Heart right ventricle (tissue), 16 donors: ENCODE measurements around the gene KRTDAP. TPM values are rescaled to one million over a fixed set of nuclear protein-coding genes. Genes with fewer than 3 reads are reported as not detected.

Experiments used
- ATAC-seq, 8 donors: fragments of 200-7000 bp; cut with Tn5 transposase; one replicate each; pipeline ENCODE4 v1.9.1; 2020; ENCODE audit warnings: mild to moderate bottlenecking in 8 of 8, moderate library complexity in 8 of 8, moderate number of reproducible peaks in 1 of 8
- DNase-seq, 2 donors: peaks; one replicate each; pipeline ENCODE4 v3.0.0-alpha.2; 2020
- H3K27ac ChIP-seq, 10 donors: fragments of 200-600 bp; sonication (generic) in 2 of 10; one replicate each; pipeline versions ENCODE4 v1.5.0 to v1.8.0; 2020 to 2022; ENCODE audit warnings: mild to moderate bottlenecking in 3 of 10
- H3K27me3 ChIP-seq, 7 donors: fragments of 200-600 bp; one replicate each; pipeline ENCODE4 v1.8.0; 2021 to 2022; ENCODE audit warnings: mild to moderate bottlenecking in 2 of 7
- H3K36me3 ChIP-seq, 9 donors: fragments of 200-600 bp; sonication (generic) in 1 of 9; one replicate each; pipeline versions ENCODE4 v1.5.0 to v1.8.0; 2020 to 2022; ENCODE audit warnings: mild to moderate bottlenecking in 2 of 9
- H3K4me1 ChIP-seq, 9 donors: fragments of 200-600 bp; sonication (generic) in 1 of 9; one replicate each; pipeline versions ENCODE4 v1.5.0 to v1.8.0; 2020 to 2022; ENCODE audit warnings: mild to moderate bottlenecking in 4 of 9
- H3K4me3 ChIP-seq, 10 donors: fragments of 200-600 bp; sonication (generic) in 2 of 10; one replicate each; pipeline versions ENCODE4 v1.5.0 to v1.8.0; 2020 to 2022; ENCODE audit warnings: mild to moderate bottlenecking in 7 of 10, moderate library complexity in 2 of 10
- H3K9me3 ChIP-seq, 11 donors: fragments of 200-600 bp in 10 of 11; sonication (generic) in 2 of 11; one replicate each; pipeline versions ENCODE4 v1.5.0 to v1.8.0; 2013 to 2022; ENCODE audit warnings: mild to moderate bottlenecking in 2 of 11, control low read depth in 1 of 11, moderate library complexity in 1 of 11
- WGBS, 2 donors: extraction: QIAGEN DNeasy Blood & Tissue Kit; methylation state at CpG; one replicate each; pipeline ENCODE4 v1.1.7; 2013; ENCODE audit warnings: inconsistent platforms in 1 of 2; 5-methylcytosine and 5-hydroxymethylcytosine counted together
- intact Hi-C, 10 donors: fragments of 100-400 bp; cut with DNase I; formaldehyde crosslinking; loops; one replicate each; pipeline versions ENCODE4 v1.11.1 to v1.14.2; 2022
- polyA plus RNA-seq, 2 donors: library from polyadenylated mRNA; stranded (reverse); fragments of 200-250 nt; gene quantifications; one replicate each; pipeline ENCODE4 v1.2.3, GENCODE V29; 2013
- total RNA-seq, 10 donors: library from RNA; stranded (reverse); fragmentation: NEBNext Ultra II Directional in 3 of 10; extraction: Animal tissue kit (Norgen Biotek cat#: 25700) in 3 of 10; gene quantifications; one replicate each; pipeline versions ENCODE4 v1.2.1 to v1.2.4, GENCODE V29; 2021 to 2023
- TF ChIP-seq, protein P1 (sequence below), 9 donors: fragments of 200-600 bp; sonication (generic) in 2 of 9; IDR thresholded peaks; one replicate each; pipeline versions ENCODE4 v1.5.0 to v1.8.0; 2021 to 2022; ENCODE audit warnings: antibody characterized with exemption in 9 of 9, mild to moderate bottlenecking in 5 of 9, moderate library complexity in 1 of 9
- donor health status: Arrhythmogenic right ventricular cardiomyopathy.
- donor health status: ischemic (EF 13 %, LVEDD 7.1; RV severe dilation, severe dysfunction).
- donor health status: healthy with polysubstance abuse.
- donor health status: DM: no; HTN: yes; CAD: no.
- donor health status: DM: no; HTN: no; CAD: no.
- donor health status: ischemic (EF 25% LVEDD 6.9; RV normal size, moderate dysfunction).
- donor health status: ischemic (EF 25% LVEDD 5.7; RV mildly dilated, moderate dysfunction).
- donor health status: healthy.
- donor health status: DM: yes; HTN: yes; CAD: no.
- donor health status: Ischemic cardiomyopathy.
- donor health status: ischemic (EF 35%, LVEDD 5.7; RV mildly dilated, moderate dysfunction).
- donor health status: nonischemic (EF 11% LVEDD 7.7; RV severe dilation, severe dysfunction).
- donor health status: DM: yes; HTN: yes; CAD: no.
- donor health status: PGD.
- donor health status: ischemic (EF 29% LVEDD 5.4; RV normal size, mild dysfunction).
- donor health status: nonischemic (EF 23%, LVEDD 6.1; RV moderate dilation, normal function).

Gene KRTDAP
- total and polyA plus RNA-seq, 12 donors, result not detected

DNA sequence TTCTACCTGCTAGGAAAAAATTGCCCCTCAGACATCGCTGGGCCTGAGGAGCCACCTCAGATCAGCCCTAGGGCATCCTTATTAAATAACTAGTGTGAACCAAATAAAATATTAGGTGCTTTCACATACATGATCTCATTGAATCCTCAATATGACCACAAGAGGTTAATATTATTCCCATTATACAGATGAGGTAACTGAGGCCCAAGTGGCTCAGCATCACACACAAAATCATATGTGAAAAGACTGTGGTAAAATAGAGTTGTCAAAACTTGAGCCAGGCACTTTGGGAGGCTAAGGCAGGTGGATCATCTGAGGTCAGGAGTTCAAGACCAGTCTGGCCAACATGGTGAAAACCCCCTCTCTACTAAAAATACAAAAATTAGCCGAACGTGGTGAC lies 26.0 kb upstream of the KRTDAP start:
- Histone ChIP-seq H3K4me1 (no peaks in the 10 kb centered on the region), H3K27me3 (peaks cover 0 to 43% (median 35%) of the 10 kb centered on the region in 7 donors), H3K4me3 (no peak overlapping the region), H3K9me3 (no peaks in the 10 kb centered on the region), H3K36me3 (no peaks in the 10 kb centered on the region), H3K27ac (no peak overlapping the region)
- intact Hi-C loops, result no loop called here
- TF ChIP-seq, protein P1, sequence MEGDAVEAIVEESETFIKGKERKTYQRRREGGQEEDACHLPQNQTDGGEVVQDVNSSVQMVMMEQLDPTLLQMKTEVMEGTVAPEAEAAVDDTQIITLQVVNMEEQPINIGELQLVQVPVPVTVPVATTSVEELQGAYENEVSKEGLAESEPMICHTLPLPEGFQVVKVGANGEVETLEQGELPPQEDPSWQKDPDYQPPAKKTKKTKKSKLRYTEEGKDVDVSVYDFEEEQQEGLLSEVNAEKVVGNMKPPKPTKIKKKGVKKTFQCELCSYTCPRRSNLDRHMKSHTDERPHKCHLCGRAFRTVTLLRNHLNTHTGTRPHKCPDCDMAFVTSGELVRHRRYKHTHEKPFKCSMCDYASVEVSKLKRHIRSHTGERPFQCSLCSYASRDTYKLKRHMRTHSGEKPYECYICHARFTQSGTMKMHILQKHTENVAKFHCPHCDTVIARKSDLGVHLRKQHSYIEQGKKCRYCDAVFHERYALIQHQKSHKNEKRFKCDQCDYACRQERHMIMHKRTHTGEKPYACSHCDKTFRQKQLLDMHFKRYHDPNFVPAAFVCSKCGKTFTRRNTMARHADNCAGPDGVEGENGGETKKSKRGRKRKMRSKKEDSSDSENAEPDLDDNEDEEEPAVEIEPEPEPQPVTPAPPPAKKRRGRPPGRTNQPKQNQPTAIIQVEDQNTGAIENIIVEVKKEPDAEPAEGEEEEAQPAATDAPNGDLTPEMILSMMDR (IDR thresholded peaks at IDR 0.05), result no peak
- ATAC-seq (no peak), DNase-seq (no peak)
- WGBS, 2 donors, result 85 to 99% methylated on average over 3 of the region's 3 CpGs

GRCh38 chr19:35514282-35514809 lies 24.1 kb upstream of the KRTDAP start:
- DNase-seq (no peak), ATAC-seq (no peak)
- TF ChIP-seq, protein P1 (IDR thresholded peaks at IDR 0.05), result no peak
- Histone ChIP-seq H3K27ac (no peak overlapping the region), H3K27me3 (peaks cover 0 to 58% (median 48%) of the 10 kb centered on the region in 7 donors), H3K4me3 (no peak overlapping the region), H3K4me1 (peaks cover 0 to 15% (median 13%) of the 10 kb centered on the region in 9 donors), H3K36me3 (no peaks in the 10 kb centered on the region), H3K9me3 (no peaks in the 10 kb centered on the region)
- WGBS, 2 donors, result 31 to 35% methylated on average over 20 of the region's 20 CpGs
- intact Hi-C loops, result loop anchor here in 1 of 10 donors (5.0 kb wide), 1 partner anchor 203 kb away; the partner anchor contains the start of gene KMT2B

DNA sequence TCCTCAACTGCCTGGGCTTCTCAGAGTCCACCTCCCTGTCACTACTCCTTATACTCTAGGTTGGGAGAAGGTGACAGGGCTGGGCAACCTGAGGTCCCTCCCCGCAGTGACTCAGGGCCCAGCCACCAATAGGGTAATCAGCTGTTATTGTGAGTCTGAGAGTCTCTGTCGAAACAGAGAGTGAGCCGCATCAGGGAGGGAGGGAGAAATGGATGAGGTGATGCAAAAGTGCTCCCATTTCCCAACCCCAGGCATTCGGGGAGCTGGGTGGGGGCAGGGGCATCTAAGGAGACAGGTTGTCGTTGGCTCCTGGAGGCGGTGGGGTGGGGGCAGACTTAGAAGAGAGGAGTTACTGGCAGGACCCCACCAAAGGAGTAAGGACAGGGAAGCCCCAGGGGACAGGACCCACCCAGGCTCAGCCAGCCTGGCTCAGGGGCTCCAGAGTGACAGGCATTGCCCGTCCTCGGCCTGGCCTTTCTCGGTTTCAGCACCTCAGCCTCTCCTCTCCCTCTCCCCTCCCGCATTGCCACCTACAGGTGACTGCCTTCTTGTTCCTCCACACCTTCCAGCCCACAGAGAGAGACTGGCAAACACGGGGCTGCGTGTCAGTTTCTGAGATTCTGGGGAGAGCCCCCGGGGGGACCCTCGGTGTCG lies 23.5 kb upstream of the KRTDAP start, which contains the start of gene DMKN:
TSS of gene DMKN (minus strand) at position 22 of the 654 bp plus-strand sequence. CDS start 174 bp downstream, outside the sequence.
- Histone ChIP-seq H3K9me3 (no peaks in the 10 kb centered on the region), H3K4me1 (peaks cover 0 to 17% (median 13%) of the 10 kb centered on the region in 9 donors), H3K27ac (no peak within 1 kb of the TSS), H3K27me3 (peaks cover 0 to 64% (median 54%) of the 10 kb centered on the region in 7 donors), H3K36me3 (no peaks in the 10 kb centered on the region), H3K4me3 (no peak within 1 kb of the TSS)
- no peak for DNase-seq
- no peak for ATAC-seq
- 30 to 33% methylated on average over 15 of the region's 15 CpGs for WGBS, 2 donors
- intact Hi-C loops, result loop anchor here in 1 of 10 donors (5.0 kb wide), 1 partner anchor 204 kb away; the partner anchor contains the start of gene KMT2B
- TF ChIP-seq, protein P1 (IDR thresholded peaks at IDR 0.05), result no peak

DNA sequence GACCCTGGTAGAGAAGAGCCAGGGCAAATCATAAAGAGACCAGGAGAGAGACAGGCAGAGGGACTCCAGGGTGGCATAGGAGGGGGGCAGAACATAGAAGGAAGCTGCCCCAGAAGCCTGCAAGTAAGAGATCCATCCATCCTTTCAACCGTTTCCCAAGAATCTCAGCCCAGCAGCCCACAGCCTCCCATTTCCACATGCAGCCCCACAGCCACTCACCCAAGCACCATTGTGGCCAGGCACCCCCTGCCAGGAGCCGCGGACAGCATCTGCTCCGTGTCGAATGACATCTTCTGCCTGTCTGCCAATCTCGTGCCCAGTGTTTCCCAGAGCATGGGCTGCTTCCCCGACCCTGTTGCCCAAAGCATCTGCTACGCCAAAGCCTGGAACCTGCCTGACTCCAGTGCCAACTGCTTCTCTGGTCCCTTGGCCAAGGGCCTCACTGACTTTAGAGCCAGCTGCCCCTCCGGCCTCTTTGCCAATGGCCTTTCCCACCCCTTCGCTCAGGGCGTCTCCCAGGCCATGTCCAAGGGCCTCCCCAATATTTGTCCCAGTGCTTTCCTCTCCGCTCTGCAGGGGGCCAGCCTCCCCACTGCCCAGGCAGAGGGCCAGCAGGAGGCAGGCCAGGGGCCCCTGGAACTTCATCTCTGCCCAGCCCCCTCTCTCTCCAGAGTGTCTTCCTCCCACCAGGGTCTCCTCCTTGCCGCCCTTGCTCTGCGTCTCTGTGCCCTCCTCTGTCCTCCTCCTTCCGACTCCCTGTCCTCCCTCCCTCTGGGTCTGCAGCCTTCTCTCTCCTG lies 22.8 kb upstream of the KRTDAP start:
- DNase-seq (no peak), ATAC-seq (no peak)
- Histone ChIP-seq H3K4me3 (no peak overlapping the region), H3K36me3 (no peaks in the 10 kb centered on the region), H3K9me3 (no peaks in the 10 kb centered on the region), H3K27ac (no peak overlapping the region), H3K27me3 (peaks cover 0 to 69% (median 60%) of the 10 kb centered on the region in 7 donors), H3K4me1 (peaks cover 0 to 17% (median 13%) of the 10 kb centered on the region in 9 donors)
- TF ChIP-seq, protein P1 (IDR thresholded peaks at IDR 0.05), result no peak
- intact Hi-C loops, result loop anchor here in 1 of 10 donors (5.0 kb wide), 1 partner anchor 204 kb away; the partner anchor contains the start of gene KMT2B
- WGBS, 2 donors, result 71 to 74% methylated on average over 15 of the region's 15 CpGs
